ELF-1 (cell line): Measurements from ENCODE around the gene ZNF786.
A peak's percentile ranks its signal among the peaks of the same experiment; 100 is the strongest.
"Not testable (repeated sequence)": the region's sequence is repeated elsewhere in the genome, so short reads cannot be mapped to it uniquely, and the experiment has no call there.

Source experiments
- DNase-seq: peaks from one replicate; pipeline ENCODE4 v3.0.0-alpha.2; 2016; ENCODE audit warnings: low read depth, low spot score

The ZNF786 gene, protein sequence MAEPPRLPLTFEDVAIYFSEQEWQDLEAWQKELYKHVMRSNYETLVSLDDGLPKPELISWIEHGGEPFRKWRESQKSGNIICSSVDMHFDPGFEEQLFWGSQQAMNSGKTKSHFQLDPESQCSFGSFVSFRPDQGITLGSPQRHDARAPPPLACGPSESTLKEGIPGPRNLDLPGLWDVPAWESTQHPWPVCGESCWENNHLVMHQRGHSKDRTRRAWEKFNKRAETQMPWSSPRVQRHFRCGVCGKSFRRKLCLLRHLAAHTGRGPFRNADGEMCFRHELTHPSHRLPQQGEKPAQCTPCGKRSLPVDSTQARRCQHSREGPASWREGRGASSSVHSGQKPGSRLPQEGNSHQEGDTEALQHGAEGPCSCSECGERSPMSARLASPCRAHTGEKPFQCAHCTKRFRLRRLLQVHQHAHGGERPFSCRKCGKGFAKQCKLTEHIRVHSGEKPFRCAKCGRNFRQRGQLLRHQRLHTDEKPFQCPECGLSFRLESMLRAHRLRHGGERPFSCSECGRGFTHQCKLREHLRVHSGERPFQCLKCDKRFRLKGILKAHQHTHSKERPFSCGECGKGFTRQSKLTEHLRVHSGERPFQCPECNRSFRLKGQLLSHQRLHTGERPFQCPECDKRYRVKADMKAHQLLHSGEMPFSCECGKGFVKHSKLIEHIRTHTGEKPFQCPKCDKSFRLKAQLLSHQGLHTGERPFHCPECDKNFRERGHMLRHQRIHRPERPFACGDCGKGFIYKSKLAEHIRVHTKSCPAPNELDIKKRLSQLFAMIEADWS

GRCh38 chr7:149090397-149091195, at the start of gene ZNF786:
Gene ZNF786 (minus strand): TSS chr7:149090718. CDS start chr7:149090640, 78 bp downstream.
- peak; percentile 90 for DNase-seq

DNA sequence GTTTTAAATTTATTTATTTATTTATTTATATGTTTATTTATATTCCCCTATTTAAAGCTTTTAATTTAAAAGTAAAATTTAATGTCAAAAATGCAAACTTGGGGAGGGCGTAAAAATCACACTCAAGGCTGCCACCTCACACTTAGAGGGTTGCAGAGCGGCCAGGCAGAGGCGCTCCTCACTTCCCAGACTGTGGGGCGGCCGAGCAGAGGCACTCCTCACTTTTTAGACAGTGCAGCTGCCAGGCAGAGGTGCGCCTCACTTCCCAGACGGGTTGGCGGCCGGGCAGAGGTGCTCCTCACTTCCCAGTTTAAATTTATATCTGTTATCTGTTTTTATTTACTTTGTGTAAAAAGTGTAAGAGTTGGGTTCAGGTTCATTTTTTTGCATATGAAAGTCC, 45.6 kb upstream of the ZNF786 start:
- DNase-seq: no peak

DNA sequence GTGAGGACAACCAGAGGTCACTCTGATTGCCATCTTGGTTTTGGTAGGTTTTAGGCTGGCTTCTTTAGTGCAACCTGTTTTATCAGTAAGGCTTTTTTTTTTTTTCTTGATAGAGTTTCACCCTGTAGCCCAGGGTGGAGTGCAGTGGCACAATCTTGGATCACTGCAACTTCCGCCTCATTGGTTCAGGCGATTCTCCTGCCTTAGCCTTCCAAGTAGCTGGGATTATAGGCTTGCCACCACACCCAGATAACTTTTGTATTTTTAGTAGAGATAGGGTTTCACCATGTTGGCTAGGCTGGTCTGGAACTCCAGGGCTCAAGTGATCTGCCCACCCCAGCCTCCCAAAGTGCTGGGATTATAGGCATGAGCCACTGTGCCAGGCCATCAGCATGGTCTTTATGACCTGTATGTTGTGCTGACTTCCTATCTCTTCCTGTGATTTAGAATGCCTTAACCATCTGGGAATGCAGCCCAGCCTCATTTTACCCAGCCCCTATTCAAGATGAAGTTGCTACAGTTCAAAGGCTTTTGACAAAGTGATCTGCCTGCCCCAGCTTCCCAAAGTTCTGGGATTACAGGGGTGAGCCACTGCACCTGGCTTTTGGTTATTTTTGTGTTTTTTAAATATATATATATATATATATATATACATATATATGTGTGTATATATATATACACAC, 42.7 kb upstream of the ZNF786 start:
- no peak for DNase-seq

- no peak for DNase-seq
These were observed 40.2 kb upstream of the ZNF786 start for GRCh38 chr7:149130572-149131198.

DNA sequence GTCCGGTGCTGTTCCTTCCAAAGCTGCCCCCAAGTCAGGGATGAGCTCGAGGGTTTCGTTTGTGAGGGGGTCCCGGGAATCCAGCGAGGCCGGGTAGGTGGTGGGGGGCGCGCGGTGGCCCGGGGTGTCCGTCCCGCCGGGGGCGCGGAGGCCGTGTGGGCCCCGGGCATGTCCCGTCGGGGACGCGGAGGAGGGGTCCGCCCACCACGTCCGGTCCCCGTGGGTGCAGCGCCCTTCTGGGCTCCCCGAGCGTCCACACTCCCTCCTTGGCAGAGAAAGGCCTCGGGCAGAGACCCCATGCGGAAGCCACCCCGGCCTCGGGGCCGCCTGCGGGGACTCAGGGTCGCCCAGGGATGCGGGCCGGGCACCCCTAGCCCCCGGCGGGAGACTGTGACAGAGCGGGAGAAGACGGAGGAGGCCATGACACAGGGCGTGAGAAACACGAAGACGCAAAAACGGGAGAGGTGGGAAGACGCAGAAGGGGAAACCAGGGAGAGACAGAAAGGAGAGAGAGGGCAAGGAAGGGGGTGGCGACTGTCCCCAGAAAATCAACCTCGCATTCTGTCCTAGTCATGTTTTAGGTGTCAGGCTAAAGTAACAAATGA, 36.2 kb upstream of the ZNF786 start:
- DNase-seq: peak; percentile 48

DNA sequence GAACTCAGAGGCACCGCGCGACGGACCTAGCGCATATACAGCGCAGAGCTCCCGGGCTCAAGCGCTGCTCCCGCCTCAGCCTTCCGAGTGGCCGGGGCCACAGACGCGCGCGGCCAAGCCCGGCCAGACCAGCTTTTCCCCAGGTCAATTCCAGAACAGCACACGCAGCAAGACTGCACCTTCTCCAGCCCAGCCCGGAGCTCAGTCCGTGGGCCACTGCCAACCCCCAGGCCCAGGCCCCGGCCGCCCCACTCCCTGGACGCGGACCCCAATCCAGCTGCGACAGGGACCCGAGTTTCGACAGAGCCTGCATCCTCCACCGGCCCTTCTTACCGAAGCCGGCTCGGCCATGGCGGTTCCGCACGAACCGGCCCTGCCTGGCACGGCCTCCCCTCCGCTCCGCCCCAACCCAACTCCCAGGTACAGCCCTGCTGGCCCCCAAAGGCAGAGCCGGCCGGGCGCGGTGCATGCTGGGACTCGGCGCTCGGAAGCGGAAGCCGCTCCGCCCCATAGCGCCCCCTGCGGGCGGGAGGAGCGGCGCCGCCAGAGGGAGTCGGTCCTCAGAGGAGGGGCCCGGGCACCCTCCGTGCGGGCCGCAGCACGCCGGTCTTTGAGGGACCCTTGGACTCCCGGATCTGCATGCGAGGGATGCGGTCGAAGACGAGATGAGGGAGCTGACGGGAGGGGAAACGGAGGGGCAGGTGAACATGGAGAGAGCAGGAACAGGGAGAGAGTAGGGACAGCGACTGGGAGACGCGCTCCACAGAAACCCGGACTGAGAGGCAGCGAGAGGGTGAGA, 35.5 kb upstream of the ZNF786 start, which contains the start of gene ZNF425:
Gene ZNF425 (minus strand): TSS at position 462 of the 799 bp plus-strand sequence. CDS start 111 bp downstream, at position 351.
- DNase-seq: peak; percentile 95

GRCh38 chr7:149125189-149125862, 34.8 kb upstream of the ZNF786 start:
- no peak for DNase-seq

DNA sequence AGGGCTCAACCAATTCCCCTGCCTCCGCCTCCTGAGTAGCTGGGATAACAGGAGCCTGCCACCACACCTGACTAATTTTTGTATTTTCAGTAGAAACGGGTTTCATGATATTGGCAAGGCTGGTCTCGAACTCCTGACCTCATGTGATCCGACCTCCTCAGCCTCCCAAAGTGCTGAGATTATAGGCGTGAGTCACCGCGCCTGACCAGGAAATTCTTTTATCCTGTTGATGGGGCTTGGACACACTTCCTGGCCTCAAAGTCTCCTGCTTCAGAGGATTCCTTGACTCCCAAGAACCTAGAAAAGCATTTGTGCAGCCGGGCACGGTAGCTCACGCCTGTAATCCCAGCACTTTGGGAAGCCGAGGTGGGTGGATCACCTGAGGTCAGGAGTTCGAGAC, 19.5 kb upstream of the ZNF786 start:
- peak; percentile 34 for DNase-seq

GRCh38 chr7:149104749-149105148, 14.2 kb upstream of the ZNF786 start:
- DNase-seq: no peak

GRCh38 chr7:149104214-149104613, 13.7 kb upstream of the ZNF786 start:
- DNase-seq: no peak

DNA sequence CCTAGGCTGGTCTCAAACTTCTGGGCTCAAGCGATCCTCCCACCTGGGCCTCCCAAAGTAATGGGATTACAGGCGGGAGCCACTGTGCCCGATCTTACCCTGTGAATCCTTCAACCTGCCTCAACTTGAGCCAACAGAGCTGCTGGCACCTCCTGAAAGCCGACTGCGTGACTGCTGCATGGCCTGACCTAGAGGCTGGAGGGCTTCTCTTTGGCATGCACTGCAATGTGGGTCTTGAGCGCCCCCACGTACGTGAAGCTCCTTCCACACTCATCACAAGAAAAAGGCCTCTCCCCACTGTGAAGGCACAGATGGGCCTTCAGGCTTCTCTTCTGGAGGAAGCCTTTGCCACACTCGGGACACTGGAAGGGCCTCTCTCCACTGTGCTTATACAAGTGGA, 12.9 kb upstream of the ZNF786 start:
- peak; percentile 3 for DNase-seq

DNA sequence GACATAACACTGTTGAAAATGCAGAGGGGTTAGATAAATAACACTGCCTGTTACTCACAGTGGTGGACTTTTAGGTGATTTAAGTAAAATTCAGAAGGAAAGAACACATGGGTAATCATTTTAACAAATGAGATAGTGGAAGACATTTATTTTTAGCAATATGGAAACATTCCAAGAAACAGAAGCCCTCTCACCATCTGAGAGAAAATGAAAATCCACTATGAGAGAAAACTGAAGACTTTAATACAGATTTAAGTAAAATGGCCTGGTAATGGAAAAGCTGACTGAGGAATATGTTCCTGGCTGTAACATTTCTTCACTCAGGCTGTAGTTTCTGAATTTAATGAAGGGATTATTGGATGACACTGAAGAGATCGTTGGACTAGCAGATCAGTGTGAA, 12.1 kb upstream of the ZNF786 start:
- DNase-seq: no peak

DNA sequence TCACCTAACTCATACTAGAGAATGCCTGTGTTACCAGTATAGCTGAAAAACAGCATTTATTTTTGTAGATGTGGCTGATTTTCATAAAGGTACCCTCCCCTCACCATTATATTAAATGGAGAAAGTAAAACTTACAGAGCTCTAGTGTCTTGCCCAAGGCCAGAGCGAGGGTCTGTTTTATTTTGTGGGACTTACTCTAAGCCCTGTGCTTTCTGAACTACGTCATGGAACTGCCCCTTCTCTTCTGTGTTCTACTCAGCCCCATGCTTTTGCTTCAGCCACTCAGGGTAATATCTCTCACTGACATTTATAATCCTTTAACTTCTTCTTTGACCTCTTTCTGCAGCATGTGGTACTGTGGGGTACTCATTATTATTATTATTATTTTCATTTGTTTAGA, 10.3 kb upstream of the ZNF786 start:
- DNase-seq: no peak

GRCh38 chr7:149099058-149099457, 8.5 kb upstream of the ZNF786 start:
- no peak for DNase-seq

GRCh38 chr7:149097088-149097487, 6.6 kb upstream of the ZNF786 start:
- DNase-seq: peak; percentile 29

GRCh38 chr7:149093228-149093627, 2.7 kb upstream of the ZNF786 start:
- peak; percentile 21 for DNase-seq

DNA sequence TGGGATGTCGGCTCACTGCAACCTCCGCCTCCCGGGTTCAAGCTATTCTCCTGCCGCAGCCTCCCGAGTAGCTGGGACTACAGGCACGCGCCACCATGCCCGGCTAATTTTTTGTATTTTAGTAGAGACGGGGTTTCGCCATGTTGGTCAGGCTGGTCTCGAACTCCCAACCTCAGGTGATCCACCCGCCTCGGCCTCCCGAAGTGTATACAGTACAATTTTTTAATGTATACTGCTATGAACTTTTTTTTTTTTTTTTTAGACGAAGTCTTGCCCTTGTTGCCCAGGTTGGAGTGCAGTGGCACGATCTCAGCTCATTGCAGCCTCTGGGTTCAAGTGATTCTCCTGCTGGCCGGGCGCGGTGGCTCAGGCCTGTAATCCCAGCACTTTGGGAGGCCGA, 1.7 kb upstream of the ZNF786 start:
- not testable (repeated sequence) for DNase-seq

GRCh38 chr7:149087376-149087775, 3.1 kb downstream of the ZNF786 start:
- DNase-seq: no peak

- no peak for DNase-seq
These were observed 4.7 kb downstream of the ZNF786 start for GRCh38 chr7:149085866-149086265.
